ENCODE results near the gene JPT2. TPM values are rescaled to one million over a fixed set of nuclear protein-coding genes. Genes with fewer than 3 reads are reported as not detected.

The JPT2 gene
- total and polyA plus RNA-seq, 8 donors, result 13.4 to 118 (median 37.1) TPM

DNA sequence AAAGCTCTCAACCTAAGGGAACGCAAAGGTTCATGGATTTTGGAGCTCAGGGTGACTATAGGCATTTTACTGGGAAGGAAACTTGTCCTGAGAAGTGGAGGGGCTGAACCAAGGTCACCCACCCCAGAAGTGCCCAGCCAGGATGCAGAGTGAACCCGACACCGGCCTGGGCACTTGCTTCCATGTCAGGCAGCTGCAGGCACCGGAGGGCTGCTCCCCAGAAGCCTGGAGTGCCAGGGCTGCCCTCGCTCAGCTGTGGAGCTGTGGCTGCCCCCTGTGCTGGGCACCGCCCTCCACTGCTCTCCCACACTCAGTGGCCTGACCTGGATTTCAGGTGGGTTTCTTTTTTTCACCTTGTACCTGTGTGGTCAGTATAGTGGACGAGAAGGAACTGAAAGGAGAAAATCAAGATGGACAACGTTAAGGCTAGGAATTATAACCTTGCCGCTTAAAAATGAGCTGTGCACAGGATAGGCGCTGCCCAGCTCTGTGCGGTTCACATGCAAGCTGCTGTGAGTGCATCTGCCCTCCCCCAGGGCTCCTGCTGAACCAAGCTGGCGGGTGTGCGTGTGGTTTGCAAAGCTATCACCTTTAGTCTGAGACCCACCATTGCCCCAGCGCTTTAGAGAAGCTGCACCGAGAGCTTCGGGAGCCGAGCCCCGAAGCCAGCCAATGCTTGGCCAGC lies 30.1 kb downstream of the JPT2 start:
- WGBS, 5 donors, result 81 to 89% (median 86%) methylated on average over 18 of the region's 18 CpGs
- peaks cover 20 to 77% (median 55%) of the 10 kb centered on the region in 4 donors for H3K4me1 ChIP-seq
- intact Hi-C loops (cut with DNase I; ENCODE audit: low total_unique reads), result no loop called here
- peaks cover 0 to 12% (median 3%) of the 10 kb centered on the region in 4 donors for H3K36me3 ChIP-seq
- TF ChIP-seq POLR2A (IDR thresholded peaks at IDR 0.05), result no peak
- TF ChIP-seq POLR2AphosphoS5 (IDR thresholded peaks at IDR 0.05), result no peak
- TF ChIP-seq, protein P1, sequence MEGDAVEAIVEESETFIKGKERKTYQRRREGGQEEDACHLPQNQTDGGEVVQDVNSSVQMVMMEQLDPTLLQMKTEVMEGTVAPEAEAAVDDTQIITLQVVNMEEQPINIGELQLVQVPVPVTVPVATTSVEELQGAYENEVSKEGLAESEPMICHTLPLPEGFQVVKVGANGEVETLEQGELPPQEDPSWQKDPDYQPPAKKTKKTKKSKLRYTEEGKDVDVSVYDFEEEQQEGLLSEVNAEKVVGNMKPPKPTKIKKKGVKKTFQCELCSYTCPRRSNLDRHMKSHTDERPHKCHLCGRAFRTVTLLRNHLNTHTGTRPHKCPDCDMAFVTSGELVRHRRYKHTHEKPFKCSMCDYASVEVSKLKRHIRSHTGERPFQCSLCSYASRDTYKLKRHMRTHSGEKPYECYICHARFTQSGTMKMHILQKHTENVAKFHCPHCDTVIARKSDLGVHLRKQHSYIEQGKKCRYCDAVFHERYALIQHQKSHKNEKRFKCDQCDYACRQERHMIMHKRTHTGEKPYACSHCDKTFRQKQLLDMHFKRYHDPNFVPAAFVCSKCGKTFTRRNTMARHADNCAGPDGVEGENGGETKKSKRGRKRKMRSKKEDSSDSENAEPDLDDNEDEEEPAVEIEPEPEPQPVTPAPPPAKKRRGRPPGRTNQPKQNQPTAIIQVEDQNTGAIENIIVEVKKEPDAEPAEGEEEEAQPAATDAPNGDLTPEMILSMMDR (IDR thresholded peaks at IDR 0.05), result no peak
- no peak for TF ChIP-seq EP300 (IDR thresholded peaks at IDR 0.05)
- H3K9me3 ChIP-seq, result no peaks in the 10 kb centered on the region
- no peak for DNase-seq
- H3K4me3 ChIP-seq, result peak overlapping the region in 2 of 4 donors; percentile 28 to 83
- no peaks in the 10 kb centered on the region for H3K27me3 ChIP-seq
- H3K27ac ChIP-seq, result peak overlapping the region in 1 of 5 donors; percentile 93

DNA sequence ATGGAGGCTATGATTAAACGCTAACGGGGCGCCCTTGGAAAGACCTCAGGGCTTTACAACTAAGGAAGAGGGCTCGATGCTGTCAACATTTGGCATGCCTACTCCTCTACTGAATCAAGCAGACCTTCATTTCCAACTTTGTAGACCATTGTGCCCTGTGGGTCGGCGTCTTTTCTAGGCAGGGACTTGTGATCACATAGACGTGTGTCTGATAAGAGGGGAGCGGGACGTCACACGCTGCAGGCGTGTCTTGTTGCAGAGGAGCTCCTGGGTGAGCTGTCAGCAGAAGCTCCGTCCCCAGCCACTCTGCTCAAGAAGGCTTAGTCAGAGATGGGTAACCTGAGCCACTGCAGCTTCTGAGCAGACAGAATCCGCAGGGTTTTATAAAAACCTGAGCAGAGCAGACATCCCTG lies 30.7 kb downstream of the JPT2 start:
- H3K27ac ChIP-seq, result peak overlapping the region in 1 of 5 donors; percentile 4
- H3K9me3 ChIP-seq, result no peaks in the 10 kb centered on the region
- H3K36me3 ChIP-seq, result peaks cover 0 to 12% (median 3%) of the 10 kb centered on the region in 4 donors
- no peak for DNase-seq
- WGBS, 5 donors, result 60 to 77% (median 64%) methylated on average over 13 of the region's 13 CpGs
- TF ChIP-seq EP300 (IDR thresholded peaks at IDR 0.05) (no peak), POLR2A (IDR thresholded peaks at IDR 0.05) (no peak), POLR2AphosphoS5 (IDR thresholded peaks at IDR 0.05) (no peak)
- TF ChIP-seq, protein P1 (IDR thresholded peaks at IDR 0.05), result no peak
- intact Hi-C loops (cut with DNase I; ENCODE audit: low total_unique reads), result no loop called here
- peak overlapping the region in 1 of 4 donors; percentile 28 for H3K4me3 ChIP-seq
- H3K4me1 ChIP-seq, result peaks cover 20 to 75% (median 51%) of the 10 kb centered on the region in 4 donors
- no peaks in the 10 kb centered on the region for H3K27me3 ChIP-seq

DNA sequence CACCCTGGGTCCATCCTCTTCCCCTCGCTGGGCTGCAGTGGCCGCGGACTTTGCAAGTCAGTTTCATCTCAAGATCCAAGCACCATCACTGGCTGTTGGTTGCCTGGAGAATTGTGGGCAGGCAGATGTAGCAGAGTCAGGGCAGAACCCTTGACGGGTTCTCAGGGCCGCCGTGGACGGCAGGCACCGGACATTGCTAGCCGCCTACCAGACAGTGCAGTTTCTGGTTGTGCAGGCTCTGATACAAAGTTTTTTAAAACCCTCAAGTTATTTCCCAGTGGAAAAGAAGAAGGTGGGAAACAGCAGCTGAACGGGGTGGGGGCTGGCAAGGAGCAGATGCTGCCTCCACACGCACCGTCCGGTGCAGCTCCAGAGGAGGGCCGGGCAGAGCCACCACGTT lies 31.3 kb downstream of the JPT2 start:
- no peak overlapping the region for H3K27ac ChIP-seq
- H3K9me3 ChIP-seq, result no peaks in the 10 kb centered on the region
- no peak for TF ChIP-seq EP300 (IDR thresholded peaks at IDR 0.05)
- TF ChIP-seq, protein P1 (IDR thresholded peaks at IDR 0.05), result no peak
- no peak for TF ChIP-seq POLR2AphosphoS5 (IDR thresholded peaks at IDR 0.05)
- no peak for TF ChIP-seq POLR2A (IDR thresholded peaks at IDR 0.05)
- peaks cover 0 to 18% (median 3%) of the 10 kb centered on the region in 4 donors for H3K36me3 ChIP-seq
- no peak overlapping the region for H3K4me3 ChIP-seq
- H3K27me3 ChIP-seq, result no peaks in the 10 kb centered on the region
- intact Hi-C loops (cut with DNase I; ENCODE audit: low total_unique reads), result no loop called here
- DNase-seq, result no peak
- WGBS, 5 donors, result 86 to 94% (median 90%) methylated on average over 15 of the region's 15 CpGs
- H3K4me1 ChIP-seq, result peaks cover 20 to 79% (median 49%) of the 10 kb centered on the region in 4 donors

DNA sequence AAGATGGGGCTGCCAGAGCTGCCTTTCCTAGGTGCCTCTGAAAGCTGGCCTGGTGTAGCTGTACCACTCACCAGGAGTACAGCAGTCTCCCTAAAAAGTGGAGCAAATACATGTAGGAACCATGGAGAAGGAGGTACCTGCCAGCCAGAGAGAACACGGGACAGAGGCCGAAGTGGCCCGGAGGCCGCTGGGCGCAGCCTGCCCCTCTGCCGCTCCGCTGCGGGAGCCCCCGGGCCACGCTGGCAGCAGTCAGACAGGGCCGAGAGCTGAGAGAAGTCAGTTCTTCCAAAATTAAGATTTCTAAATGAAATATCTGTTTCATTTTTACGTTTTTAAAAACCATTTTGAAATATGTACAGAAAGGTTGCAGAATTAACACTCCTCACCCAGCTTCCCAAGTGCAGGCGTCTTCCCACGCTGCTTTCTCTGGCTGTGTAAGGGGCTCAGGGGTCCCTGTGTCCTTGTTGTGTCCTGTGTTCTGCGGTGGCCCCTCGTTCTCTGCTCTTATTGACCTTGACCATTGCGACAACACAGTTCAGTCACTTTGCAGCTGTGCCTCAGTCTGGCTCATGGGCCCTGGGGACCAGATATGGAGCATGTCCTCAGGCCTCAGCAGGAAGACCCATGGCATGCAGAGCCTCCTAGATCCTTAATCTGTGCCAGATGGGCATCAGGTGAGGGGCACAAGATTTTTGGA lies 32.9 kb downstream of the JPT2 start:
- intact Hi-C loops (cut with DNase I; ENCODE audit: low total_unique reads), result no loop called here
- Histone ChIP-seq H3K27ac (no peak overlapping the region), H3K36me3 (peaks cover 0 to 18% (median 3%) of the 10 kb centered on the region in 4 donors), H3K4me3 (no peak overlapping the region), H3K27me3 (no peaks in the 10 kb centered on the region), H3K4me1 (peaks cover 13 to 72% (median 41%) of the 10 kb centered on the region in 4 donors), H3K9me3 (no peaks in the 10 kb centered on the region)
- no peak for DNase-seq
- TF ChIP-seq POLR2A (IDR thresholded peaks at IDR 0.05) (no peak), POLR2AphosphoS5 (IDR thresholded peaks at IDR 0.05) (no peak), EP300 (IDR thresholded peaks at IDR 0.05) (no peak)
- TF ChIP-seq, protein P1 (IDR thresholded peaks at IDR 0.05), result no peak
- 86 to 93% (median 91%) methylated on average over 17 of the region's 17 CpGs for WGBS, 5 donors
